ENCODE data around the gene SNAI1.

DNA sequence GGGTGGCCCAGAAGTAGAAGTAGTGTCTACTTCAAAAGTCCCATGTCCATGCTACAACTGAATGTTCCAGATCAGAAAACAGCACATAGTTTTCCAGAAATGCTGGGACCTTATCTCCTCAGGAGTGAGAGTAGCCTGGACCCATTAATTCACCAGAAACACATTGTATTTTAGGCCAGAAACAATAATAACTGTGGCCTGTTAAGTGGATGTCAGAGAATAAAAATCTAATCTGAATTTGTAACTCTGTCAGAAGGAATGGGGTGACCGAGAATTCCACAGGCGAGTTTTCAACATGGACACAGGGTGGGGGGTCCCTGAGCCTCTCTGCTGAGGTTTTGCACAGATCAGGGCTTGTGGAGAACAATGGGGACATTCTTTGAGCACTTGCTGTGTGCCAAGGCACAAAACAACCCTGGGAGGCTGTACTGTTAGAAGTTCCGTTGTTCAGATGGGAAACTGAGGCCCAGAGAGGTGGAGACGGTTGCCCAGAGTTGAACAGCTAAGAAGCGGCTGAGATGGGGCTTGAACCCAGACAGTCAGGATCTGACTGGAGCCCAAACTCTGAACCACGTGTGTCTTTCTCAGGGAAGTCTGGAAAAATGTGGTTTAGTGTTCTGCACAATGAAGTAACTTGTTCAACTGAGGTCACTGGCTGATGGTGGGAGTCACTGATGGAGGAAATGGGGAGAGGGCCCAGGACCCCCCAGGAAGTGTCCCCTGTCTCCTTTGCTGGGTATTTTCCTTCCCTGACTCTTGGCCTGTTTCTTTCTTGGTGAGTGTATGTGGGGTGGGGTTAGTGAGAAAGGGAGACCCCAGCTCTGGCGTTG lies 44.2 kb downstream of the SNAI1 start:
- TF ChIP-seq POLR2A (IDR thresholded peaks at IDR 0.05) (no peak), POLR2AphosphoS5 (IDR thresholded peaks at IDR 0.05) (no peak)
- TF ChIP-seq, protein P1, sequence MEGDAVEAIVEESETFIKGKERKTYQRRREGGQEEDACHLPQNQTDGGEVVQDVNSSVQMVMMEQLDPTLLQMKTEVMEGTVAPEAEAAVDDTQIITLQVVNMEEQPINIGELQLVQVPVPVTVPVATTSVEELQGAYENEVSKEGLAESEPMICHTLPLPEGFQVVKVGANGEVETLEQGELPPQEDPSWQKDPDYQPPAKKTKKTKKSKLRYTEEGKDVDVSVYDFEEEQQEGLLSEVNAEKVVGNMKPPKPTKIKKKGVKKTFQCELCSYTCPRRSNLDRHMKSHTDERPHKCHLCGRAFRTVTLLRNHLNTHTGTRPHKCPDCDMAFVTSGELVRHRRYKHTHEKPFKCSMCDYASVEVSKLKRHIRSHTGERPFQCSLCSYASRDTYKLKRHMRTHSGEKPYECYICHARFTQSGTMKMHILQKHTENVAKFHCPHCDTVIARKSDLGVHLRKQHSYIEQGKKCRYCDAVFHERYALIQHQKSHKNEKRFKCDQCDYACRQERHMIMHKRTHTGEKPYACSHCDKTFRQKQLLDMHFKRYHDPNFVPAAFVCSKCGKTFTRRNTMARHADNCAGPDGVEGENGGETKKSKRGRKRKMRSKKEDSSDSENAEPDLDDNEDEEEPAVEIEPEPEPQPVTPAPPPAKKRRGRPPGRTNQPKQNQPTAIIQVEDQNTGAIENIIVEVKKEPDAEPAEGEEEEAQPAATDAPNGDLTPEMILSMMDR (IDR thresholded peaks at IDR 0.05) = no peak

All from transverse colon (tissue), 4 donors.